WERI-Rb-1 (cell line): ENCODE data around the gene STMN1.

Experiments used
- DNase-seq: peaks from one replicate; pipeline ENCODE4 v3.0.0-alpha.2; 2020
- H3K27ac ChIP-seq: fragments of 250-450 bp; sonication (Bioruptor Pico); 2 replicates; pipeline ENCODE4 v1.5.1; 2020; ENCODE audit warnings: mild to moderate bottlenecking, moderate library complexity
- H3K27me3 ChIP-seq: fragments of 250-450 bp; sonication (Bioruptor Pico); 2 replicates; pipeline ENCODE4 v1.5.1; 2021; ENCODE audit warnings: mild to moderate bottlenecking, low read depth, moderate library complexity; ENCODE audit not compliant: insufficient read depth, severe bottlenecking
- H3K36me3 ChIP-seq: fragments of 250-450 bp; sonication (Bioruptor Pico); 2 replicates; pipeline ENCODE4 v1.5.1; 2020; ENCODE audit warnings: mild to moderate bottlenecking, moderate library complexity
- H3K4me3 ChIP-seq: 2 replicates; pipeline ENCODE4 v1.5.1; 2011; ENCODE audit warnings: low read depth, mild to moderate bottlenecking, control low read depth, low read length
- H3K9me3 ChIP-seq: fragments of 250-450 bp; sonication (Bioruptor Pico); 2 replicates; pipeline ENCODE4 v1.5.1; 2021; ENCODE audit warnings: mild to moderate bottlenecking, moderate library complexity; ENCODE audit not compliant: severe bottlenecking
- CTCF ChIP-seq: IDR thresholded peaks from 2 replicates; pipeline ENCODE4 v1.5.1; 2011; ENCODE audit warnings: low read depth, mild to moderate bottlenecking, control low read depth, inconsistent platforms, low read length

The STMN1 gene

GRCh38 chr1:25905680-25906643 lies at the start of gene STMN1:
Gene STMN1 (minus strand): TSS chr1:25906419. CDS start chr1:25904676, 1,743 bp downstream.
- H3K4me3 ChIP-seq = peak within 1 kb of the TSS; percentile 99
- no peaks in the 10 kb centered on the region for H3K27me3 ChIP-seq
- no peaks in the 10 kb centered on the region for H3K9me3 ChIP-seq
- no peak for TF ChIP-seq CTCF
- H3K36me3 ChIP-seq = peaks cover 49% of the 10 kb centered on the region
- peak; percentile 98 for DNase-seq
- peak within 1 kb of the TSS; percentile 100 for H3K27ac ChIP-seq

- no peak for DNase-seq
- no peak overlapping the region for H3K27ac ChIP-seq
- H3K4me3 ChIP-seq = no peak overlapping the region
- H3K36me3 ChIP-seq = peaks cover 20% of the 10 kb centered on the region
- peaks cover 9% of the 10 kb centered on the region for H3K9me3 ChIP-seq
- TF ChIP-seq CTCF = no peak
- no peaks in the 10 kb centered on the region for H3K27me3 ChIP-seq
Observed at GRCh38 chr1:25955553-25955952, 49.3 kb upstream of the STMN1 start.

- H3K9me3 ChIP-seq = peaks cover 12% of the 10 kb centered on the region
- H3K4me3 ChIP-seq = no peak overlapping the region
- no peaks in the 10 kb centered on the region for H3K27me3 ChIP-seq
- DNase-seq = no peak
- peak overlapping the region; percentile 29 for H3K27ac ChIP-seq
- no peak for TF ChIP-seq CTCF
- peaks cover 13% of the 10 kb centered on the region for H3K36me3 ChIP-seq
Observed at GRCh38 chr1:25954282-25954938, 48.2 kb upstream of the STMN1 start.

- no peak for TF ChIP-seq CTCF
- Histone ChIP-seq H3K27ac (peak overlapping the region; percentile 85), H3K4me3 (0 out of 2 replicates have a peak overlapping the region, but pooled peaks have one; percentile 13)
Observed at GRCh38 chr1:25952841-25953401, 46.7 kb upstream of the STMN1 start.

GRCh38 chr1:25948641-25949040 lies 42.4 kb upstream of the STMN1 start:
- Histone ChIP-seq H3K27ac (no peak overlapping the region), H3K27me3 (no peaks in the 10 kb centered on the region), H3K4me3 (no peak overlapping the region), H3K9me3 (peaks cover 16% of the 10 kb centered on the region), H3K36me3 (no peaks in the 10 kb centered on the region)
- no peak for TF ChIP-seq CTCF
- no peak for DNase-seq

More at GRCh38 chr1:25952841-25953401, 46.7 kb upstream of the STMN1 start:
- peak; percentile 92 for DNase-seq
- Histone ChIP-seq H3K9me3 (peaks cover 7% of the 10 kb centered on the region), H3K27me3 (no peaks in the 10 kb centered on the region), H3K36me3 (no peaks in the 10 kb centered on the region)
